ENCODE data around the gene AHCY.
"Not testable (repeated sequence)": the region's sequence is repeated elsewhere in the genome, so short reads cannot be mapped to it uniquely, and the experiment has no call there.

AHCY gene

DNA sequence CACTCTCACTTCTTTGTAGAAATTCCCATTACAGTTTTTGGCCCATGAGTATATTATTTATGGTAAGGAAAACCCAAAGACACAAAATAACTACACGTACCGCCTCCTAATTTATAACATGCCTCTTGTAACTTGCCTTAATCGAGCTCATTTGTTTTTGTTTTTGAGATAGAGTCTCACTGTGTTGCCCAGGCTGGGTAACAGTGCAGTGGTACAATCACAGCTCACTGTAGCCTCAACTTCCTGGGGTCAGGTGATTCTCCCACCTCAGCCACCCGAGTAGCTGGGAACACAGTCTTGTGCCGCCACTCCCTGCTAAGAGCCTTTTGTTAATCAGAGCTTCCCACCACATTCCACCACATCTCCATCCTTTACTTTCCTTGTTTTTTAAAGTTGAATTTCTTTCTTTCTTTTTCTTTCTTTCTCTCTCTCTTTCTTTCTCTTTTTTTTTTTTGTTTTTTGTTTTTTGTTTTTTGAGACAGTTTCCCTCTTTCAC lies 46.5 kb downstream of the AHCY start:
- DNase-seq (ENCODE audit: low read depth, low spot score) = no peak

DNA sequence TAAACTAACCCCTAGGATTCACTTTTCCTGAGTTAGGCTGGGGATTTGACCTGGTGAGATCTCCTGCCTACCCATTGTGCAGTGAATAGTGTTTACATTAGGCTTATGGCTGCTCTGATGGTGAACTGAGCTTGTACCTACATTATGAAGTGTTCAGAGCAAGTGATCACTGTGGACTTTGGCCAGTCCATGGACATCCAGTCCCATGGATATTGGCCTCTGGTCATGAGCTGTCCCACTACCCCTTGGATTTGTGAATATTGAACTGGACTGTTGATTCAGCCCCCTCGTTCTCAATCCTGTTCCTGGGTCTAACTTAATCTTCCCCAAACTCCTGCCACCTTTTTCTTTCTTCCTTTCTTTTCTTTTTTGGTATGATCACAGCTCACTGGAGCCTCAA lies 48.2 kb downstream of the AHCY start:
- no peak for DNase-seq (ENCODE audit: low read depth, low spot score)

DNA sequence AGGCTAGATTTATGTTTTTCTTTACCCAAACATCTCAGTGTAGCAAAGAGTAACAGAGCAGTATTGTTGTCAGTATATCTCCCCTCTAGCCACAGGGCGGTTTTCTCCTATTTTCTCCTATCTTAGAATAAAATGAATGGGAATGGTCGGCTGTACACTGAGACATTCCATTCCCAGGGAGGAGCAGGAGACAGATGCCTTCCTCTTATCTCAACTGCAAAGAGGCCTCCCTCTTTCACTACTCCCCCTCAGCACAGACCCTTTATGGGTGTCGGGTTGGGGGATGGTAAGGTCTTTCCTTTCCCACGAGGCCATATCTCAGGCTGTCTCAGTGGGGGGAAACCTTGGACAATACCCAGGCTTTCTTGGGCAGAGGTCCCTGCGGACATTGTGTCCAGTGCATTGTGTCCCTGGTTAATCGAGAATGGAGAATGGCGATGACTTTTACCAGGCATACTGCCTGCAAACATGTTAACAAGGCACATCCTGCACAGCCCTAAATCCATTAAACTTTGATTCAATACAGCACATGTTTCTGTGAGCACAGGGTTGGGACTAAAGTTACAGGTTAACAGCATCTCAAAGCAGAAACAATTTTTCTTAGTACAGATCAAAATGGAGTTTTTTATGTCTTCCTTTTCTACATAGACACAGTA lies 50.6 kb downstream of the AHCY start:
- DNase-seq (ENCODE audit: low read depth, low spot score) = peak; percentile 37

DNA sequence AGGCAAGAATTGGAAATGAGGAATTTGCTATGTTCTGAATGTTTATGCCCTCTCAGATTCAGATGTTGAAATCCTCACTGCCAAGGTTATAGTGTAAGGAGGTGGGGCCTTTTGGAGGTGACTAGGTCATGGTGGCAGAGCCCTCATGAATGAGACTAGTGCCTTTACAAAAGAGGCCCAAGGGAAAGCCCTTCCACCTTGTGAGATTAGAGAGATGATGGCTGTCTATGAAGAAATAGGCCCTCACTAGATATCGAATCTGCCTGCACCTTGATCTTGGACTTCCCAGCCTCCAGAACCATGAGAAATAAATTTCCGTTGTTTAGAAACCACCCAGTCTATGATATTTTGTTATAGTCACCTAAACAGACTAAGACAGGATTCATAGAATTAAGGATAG lies 51.5 kb downstream of the AHCY start:
- no peak for DNase-seq (ENCODE audit: low read depth, low spot score)

DNA sequence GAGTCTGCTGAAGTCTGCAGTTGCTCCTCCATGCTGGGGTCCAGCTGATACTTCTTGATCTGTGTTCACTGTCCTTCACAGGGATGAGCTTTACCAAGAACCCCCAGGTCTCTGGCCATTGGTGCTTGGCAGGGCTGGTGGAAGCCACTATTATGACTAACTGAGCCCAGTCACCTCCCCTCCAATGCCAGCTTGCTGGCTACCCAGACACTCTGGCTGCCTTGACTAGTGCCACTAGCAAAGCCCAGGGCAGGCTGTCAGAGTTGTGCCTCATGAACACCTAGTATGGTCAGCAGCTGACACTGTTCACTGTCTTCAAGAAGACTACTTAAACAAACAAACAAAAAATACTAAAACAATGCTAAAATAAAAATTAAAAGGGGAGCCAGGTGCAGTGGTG lies 53.1 kb downstream of the AHCY start:
- no peak for DNase-seq (ENCODE audit: low read depth, low spot score)

DNA sequence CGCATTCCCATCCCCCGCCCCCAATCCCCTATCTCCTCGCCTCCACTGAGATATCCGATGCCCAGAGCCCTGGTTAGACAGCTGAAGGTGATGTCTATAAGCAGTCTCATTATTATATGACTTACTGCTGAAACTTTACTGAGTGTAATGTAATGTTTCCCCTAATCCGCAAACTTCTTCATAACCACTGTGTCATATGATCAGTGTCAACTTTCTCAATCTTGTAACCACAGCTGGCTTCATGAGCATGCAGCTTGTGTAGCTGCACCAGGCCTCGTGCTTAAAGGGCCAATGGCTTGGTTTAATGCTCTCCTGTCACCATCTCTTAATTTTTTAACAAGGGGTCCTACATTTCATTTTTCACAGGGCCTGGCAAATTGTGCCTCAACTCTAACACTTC lies 53.9 kb downstream of the AHCY start:
- no peak for DNase-seq (ENCODE audit: low read depth, low spot score)

DNA sequence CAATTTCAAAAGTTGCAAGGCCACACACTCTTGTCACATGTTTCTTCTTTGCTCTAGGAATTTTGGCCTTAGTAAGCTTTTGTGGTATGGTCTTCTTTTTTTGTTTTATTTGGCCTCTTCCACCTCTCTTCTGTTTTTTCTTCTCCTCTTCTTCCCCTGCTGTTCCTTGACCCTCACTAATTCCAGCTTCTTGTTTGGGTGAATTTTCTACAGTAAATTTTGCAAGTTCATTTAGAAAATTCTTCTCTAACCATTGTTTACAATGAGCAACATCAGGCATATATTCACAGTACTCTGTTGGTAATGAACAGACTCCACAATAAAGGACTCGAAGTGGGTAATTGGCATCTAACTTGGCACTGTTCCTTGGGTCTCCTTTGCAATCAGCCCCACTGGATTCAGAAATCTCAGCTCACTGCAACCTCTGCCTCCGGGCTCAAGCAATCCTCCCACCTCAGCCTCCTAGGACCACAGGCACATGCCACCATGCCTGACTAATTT lies 57.0 kb downstream of the AHCY start:
- no peak for DNase-seq (ENCODE audit: low read depth, low spot score)

DNA sequence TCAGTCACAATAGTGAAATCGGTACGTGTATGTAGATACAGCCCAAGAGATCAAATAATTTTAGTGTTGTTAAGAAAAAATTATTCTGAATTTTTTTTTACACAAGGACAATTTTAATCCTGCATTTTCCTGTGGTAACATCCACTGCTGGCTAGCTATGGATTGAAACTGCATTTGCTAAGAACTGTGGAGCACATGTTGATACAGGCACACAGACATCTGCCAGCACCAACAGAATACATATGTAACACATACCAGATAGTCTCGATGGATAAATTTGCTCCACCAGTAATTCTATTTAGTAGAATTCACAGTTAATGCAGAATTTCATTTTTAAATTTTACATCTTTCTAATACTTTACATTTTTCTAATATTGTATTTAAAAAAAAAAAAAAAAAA lies 59.8 kb downstream of the AHCY start:
- DNase-seq (ENCODE audit: low read depth, low spot score) = no peak

DNA sequence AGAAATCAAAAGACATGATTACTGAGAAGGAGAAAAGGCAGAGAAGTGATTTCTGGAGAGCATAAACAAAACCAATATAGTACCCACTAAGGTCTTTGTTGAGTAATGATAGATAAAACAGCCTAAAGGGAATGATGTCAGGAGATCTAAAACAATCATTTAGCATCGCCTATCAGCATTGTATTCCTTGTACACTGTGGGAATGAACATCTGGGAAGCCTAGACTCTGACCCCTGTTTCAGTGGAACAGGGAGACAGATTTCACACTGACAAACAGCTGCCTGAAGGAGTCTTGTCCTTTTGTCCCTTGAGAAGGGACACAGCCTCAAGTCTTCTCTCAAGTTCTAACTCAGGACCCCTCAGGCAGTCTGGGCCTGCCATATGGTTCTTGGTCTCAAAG lies 60.3 kb downstream of the AHCY start:
- DNase-seq (ENCODE audit: low read depth, low spot score) = no peak

DNA sequence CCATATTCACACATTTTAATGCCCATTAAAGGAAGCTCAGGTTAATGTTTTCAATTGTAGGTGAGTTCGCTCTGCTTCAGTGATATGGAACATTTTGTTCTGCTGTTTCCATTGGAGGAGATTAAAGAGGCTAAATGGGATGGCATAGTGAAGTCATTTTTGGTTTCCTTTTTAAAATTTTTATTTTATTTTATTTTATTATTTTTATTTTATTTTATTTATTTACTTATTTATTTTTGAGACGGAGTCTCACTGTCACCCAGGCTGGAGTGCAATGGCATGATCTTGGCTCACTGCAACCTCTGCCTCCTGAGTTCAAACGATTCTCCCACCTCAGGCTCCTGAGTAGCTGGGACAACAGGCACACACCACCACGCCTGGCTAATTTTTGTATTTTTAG lies 61.1 kb downstream of the AHCY start:
- DNase-seq (ENCODE audit: low read depth, low spot score) = not testable (repeated sequence)

DNA sequence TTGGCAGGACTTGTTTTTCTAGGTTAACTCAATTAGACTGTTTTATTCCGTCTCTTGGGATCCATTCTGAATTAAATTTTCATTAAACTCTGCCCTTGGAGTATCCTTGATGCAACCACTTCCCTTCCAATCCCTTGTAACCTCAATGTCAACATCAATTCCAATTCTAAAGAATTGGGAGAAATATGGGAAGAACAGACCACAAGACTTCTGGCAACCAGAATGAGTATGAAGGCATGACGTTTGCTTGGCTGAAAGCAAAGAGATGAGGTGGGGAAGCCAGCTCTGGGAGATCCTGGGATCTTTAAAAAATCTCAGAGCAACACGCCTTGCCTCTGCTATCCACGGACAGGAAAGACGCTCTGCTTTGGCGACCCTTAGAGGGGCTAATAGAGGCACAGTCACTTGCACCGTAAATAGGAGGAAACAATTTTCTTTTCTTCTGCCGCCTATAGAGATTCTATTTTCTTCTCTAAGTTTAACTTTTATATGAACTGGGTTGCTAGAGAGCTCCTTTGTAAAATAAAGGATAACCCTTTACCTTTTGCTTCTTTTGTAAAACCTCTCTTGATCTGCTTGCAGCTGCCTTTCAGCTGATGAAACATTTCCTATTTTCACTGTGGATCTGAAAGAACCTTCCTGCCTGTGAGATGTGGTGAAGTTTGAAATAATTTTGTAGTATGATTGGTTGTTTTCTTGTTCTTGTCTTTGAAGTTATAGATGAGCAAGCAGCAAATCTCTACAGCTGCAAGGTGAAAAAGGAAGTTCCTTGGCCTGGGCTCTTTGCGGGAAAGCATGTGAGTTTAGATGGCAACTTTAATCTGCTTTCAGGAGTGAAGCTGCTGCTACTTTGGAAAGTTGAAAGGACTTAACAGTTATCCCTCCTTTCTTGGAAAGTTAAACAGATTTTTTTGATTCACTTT lies 62.2 kb downstream of the AHCY start, which contains the start of gene ASIP:
ASIP (plus strand) TSS at position 731 of the 923 bp plus-strand sequence. CDS start 18,952 bp downstream, outside the sequence.
- no peak for DNase-seq (ENCODE audit: low read depth, low spot score)

DNA sequence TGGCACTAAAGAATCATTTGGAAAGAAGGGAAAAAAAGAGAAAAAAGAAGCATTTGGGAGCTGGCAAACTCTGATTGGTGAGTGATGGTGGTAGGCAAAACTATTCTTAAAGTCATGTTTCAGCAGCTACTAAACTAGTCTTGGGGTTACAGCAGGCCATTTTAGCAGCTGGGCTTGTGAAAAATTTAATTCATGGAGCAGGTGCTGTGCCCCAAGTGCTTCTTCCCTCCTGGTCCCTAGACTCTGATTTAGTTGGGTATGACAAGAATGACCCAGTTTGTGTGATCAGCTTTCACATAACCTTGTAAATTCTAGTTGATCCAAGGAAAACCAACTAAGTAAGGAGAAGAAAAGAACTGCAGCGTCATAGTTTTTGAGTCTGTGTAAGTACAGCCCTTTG lies 63.0 kb downstream of the AHCY start:
- DNase-seq (ENCODE audit: low read depth, low spot score) = no peak

DNA sequence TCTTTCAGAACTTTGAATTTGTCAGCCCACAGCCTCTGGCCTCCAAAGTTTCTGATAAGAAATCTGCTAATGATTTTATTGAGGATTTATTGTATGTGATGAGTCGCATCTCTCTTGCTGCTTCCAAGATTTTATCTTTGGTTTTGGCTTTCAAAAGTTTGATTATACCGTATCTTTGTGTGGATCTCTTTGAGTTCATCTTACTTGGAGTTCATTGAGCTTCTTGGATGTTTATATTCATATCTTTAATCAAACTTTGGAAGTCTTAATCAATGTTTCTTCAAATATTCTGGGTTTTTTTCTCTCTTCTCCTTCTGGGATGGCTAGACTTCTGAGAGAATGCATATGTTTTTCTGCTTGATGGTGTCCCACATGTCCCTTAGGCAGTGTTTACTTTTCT lies 65.2 kb downstream of the AHCY start:
- no peak for DNase-seq (ENCODE audit: low read depth, low spot score)

DNA sequence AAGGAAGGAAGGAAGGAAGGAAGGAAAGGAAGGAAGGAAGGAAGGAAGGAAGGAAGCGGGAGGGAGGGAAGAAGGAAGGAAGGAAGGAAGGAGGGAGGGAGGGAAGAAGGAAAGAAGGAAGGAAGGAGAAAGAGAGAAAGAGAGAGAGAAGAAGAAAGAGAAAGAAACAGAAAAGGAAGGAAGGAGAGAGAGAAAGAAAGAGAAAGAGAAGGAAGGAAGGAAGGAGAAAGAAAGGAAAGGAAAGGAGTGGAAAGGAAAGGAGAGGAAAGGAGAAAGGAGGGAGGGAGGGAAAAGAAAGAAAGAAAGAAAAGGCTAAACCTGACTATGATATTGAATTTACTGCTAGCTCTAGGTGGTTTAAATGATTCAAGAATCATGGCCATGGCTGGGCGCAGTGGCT lies 67.3 kb downstream of the AHCY start:
- no peak for DNase-seq (ENCODE audit: low read depth, low spot score)

DNA sequence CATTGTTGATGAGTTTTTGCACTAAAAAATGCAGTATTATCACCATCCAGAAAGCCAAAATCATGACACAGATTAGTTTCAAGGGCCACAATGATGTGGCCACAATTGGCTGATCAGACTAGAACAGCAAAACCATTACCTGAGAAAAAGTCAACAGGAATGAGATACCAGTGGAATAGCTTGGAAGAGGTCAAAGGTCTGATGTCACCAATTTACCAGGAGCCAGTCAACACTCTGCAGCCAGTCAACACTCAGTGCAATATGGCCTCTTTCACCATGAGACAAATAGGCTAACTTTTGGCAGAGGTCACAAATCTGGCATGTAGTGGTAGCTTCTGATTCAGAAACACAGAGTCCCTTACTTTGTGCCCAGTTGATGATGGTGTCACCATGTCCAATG lies 69.5 kb downstream of the AHCY start:
- no peak for DNase-seq (ENCODE audit: low read depth, low spot score)

DNA sequence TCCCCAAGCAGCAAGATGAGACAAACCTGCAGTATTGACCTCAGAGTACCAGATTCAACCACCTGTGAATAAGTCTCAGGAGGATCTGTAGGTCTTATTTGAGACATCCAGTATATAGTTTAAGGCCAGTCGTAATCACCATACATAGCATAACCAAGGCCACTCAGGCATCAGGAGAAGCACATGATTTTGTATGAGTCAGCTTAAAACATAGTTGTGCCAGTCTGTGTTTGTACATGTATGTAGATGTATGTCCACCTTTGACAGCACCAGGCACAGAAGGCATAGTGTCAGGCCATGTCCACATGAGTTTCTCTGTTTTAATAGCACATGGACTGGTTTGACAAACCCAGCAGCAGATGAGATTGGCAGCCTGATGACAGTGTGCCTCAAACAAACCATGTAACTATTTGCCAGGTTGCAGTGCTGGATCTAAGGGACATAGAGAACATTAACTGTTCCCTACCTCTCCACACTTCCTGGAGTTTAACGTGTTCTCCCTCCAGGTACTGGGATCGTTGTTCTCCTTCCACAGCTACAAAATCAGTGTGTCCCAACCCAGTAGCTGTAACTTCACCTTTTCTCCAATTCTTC lies 70.6 kb downstream of the AHCY start:
- no peak for DNase-seq (ENCODE audit: low read depth, low spot score)

DNA sequence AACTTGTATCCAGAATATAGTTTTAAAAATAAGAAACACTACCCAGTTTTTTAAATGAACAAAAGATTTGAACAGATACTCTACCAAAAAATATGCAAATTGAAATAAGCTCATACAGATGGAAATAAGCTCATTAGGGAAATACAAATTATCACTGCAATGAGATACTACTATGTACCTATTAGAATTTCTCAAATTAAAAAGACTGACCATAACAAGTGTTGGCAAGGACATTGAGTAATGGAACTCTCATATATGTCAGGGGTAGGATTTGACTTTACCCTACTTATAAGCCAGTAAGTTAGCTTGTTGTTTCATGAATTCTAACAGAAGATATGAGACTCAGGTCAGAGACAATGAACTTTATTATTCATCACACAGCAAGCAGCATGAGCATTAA lies 71.5 kb downstream of the AHCY start:
- no peak for DNase-seq (ENCODE audit: low read depth, low spot score)

Data from ELF-1 (cell line).